Prostate gland (tissue), 2 donors: ENCODE results near the gene KCNG2.

ENCODE experiments used
- POLR2A ChIP-seq: fragments of 450-650 bp; IDR thresholded peaks from one replicate; pipeline ENCODE4 v1.6.1; 2016; ENCODE audit warnings: antibody characterized with exemption, mild to moderate bottlenecking
- POLR2AphosphoS5 ChIP-seq: sonication (generic); formaldehyde crosslinking; IDR thresholded peaks from one replicate; pipeline ENCODE4 v1.6.1; 2017; ENCODE audit warnings: antibody characterized with exemption
- TF ChIP-seq, protein P1 (sequence below), 4 experiments: fragments of 200-600 bp in 2 of 4; fragments of 450-650 bp in 2 of 4; sonication (generic) in 2 of 4; IDR thresholded peaks; 1 replicate in 3 of 4; 2 replicates in 1 of 4; pipeline ENCODE4 v1.5.1; 2016 to 2019; ENCODE audit warnings: antibody characterized with exemption in 4 of 4, mild to moderate bottlenecking in 2 of 4, moderate library complexity in 2 of 4

DNA sequence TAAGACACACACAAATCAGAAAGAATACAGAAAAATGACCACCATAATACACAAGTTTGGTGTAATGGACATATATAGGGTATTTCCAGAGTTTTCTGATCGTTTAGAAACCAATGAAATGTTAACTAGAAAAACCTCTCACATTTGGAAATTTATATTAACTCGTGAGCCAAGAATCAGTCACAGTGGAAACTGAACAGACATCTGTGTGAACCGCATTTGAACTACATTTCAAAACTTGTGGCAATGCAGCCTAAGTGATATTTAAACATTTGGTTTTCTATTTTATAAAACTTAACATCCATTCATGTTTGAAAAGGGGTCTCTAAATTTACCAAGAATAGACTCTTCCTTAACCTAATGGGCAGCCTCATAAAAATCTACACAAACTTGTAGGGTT lies 29.0 kb upstream of the KCNG2 start:
- TF ChIP-seq, protein P1, sequence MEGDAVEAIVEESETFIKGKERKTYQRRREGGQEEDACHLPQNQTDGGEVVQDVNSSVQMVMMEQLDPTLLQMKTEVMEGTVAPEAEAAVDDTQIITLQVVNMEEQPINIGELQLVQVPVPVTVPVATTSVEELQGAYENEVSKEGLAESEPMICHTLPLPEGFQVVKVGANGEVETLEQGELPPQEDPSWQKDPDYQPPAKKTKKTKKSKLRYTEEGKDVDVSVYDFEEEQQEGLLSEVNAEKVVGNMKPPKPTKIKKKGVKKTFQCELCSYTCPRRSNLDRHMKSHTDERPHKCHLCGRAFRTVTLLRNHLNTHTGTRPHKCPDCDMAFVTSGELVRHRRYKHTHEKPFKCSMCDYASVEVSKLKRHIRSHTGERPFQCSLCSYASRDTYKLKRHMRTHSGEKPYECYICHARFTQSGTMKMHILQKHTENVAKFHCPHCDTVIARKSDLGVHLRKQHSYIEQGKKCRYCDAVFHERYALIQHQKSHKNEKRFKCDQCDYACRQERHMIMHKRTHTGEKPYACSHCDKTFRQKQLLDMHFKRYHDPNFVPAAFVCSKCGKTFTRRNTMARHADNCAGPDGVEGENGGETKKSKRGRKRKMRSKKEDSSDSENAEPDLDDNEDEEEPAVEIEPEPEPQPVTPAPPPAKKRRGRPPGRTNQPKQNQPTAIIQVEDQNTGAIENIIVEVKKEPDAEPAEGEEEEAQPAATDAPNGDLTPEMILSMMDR (IDR thresholded peaks at IDR 0.05): no peak
- TF ChIP-seq POLR2AphosphoS5: no peak
- TF ChIP-seq POLR2A: no peak
